Immature natural killer cell (primary cell): Measurements from ENCODE around the gene MPP2. TPM values are rescaled to one million over a fixed set of nuclear protein-coding genes. Genes with fewer than 3 reads are reported as not detected.

Source experiments
- DNase-seq, 3 donors: peaks; one replicate each; pipeline ENCODE4 v3.0.0; 2022; ENCODE audit warnings: mixed read lengths in 1 of 3
- H3K27ac Mint-ChIP-seq, 6 donors: one replicate each; pipeline ENCODE4 v1.8.0; 2020; ENCODE audit warnings: mixed read lengths in 6 of 6, mild to moderate bottlenecking in 5 of 6, inconsistent platforms in 4 of 6, moderate library complexity in 3 of 6
- H3K27me3 Mint-ChIP-seq, 3 donors: one replicate each; pipeline ENCODE4 v1.8.0; 2020 to 2021; ENCODE audit warnings: low read depth in 3 of 3, mild to moderate bottlenecking in 3 of 3, mixed read lengths in 3 of 3, moderate library complexity in 3 of 3, inconsistent platforms in 1 of 3
- H3K36me3 Mint-ChIP-seq, 3 donors: one replicate each; pipeline ENCODE4 v1.8.0; 2020; ENCODE audit warnings: mixed read lengths in 3 of 3, inconsistent platforms in 2 of 3, mild to moderate bottlenecking in 2 of 3
- H3K4me1 Mint-ChIP-seq, 2 donors: one replicate each; pipeline ENCODE4 v1.8.0; 2020; ENCODE audit warnings: inconsistent platforms in 2 of 2, mild to moderate bottlenecking in 2 of 2, mixed read lengths in 2 of 2, moderate library complexity in 1 of 2
- H3K4me3 Mint-ChIP-seq, 5 donors: one replicate each; pipeline ENCODE4 v1.8.0; 2020; ENCODE audit warnings: mild to moderate bottlenecking in 5 of 5, mixed read lengths in 5 of 5, inconsistent platforms in 3 of 5, moderate library complexity in 3 of 5
- H3K9me3 Mint-ChIP-seq, 6 donors: one replicate each; pipeline ENCODE4 v1.8.0; 2020; ENCODE audit warnings: mild to moderate bottlenecking in 6 of 6, mixed read lengths in 6 of 6, inconsistent platforms in 4 of 6, moderate library complexity in 3 of 6
- polyA plus RNA-seq, 3 donors: library from polyadenylated mRNA; unstranded; fragments of 300-500 nt; fragmentation: Illumina TruSeq; gene quantifications; one replicate each; pipeline ENCODE4 v1.2.3, GENCODE V29; 2021

Gene MPP2
- polyA plus RNA-seq, 3 donors from 2014 or later: 0.55 TPM; not detected in 2

DNA sequence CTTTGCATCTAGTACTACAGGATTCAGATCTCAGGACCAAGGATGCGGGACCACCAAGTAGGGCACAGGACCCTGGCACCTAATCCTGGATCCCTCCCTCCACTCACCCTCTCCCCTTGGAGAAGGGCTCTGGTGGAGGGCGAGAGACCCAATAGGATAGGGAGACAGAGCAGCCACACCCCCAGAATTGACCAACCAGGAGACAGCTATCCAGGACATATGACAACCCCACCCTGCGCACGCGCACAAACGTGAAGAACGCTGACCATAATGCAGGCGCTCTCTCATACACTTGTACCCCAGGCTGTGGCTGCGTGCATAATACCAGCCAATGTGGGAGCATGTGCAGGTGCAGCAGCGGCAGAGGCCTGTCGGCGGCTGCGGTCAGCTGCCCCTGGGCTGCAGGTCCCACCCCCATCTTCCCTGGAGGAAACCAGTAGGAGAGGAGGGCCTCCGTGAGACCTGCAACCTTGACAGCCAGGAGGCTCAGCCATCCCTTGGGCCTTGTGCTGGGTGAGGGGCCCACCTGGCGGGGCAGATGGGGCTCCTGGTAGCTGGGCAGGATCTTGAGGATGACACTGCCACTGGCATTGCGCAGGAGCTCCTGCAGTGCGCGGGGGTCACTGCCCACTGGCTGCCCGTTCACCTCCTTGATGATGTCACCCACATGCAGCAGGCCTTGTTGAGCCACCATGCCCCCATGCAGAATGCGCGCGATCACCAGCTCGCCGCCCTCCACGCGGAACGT, 25.4 kb downstream of the MPP2 start:
- no peak for DNase-seq
- Mint-ChIP-seq H3K27ac (no peak overlapping the region), H3K27me3 (peaks cover 0 to 6% (median 5%) of the 10 kb centered on the region in 3 donors), H3K4me1 (no peaks in the 10 kb centered on the region), H3K36me3 (no peaks in the 10 kb centered on the region), H3K9me3 (no peaks in the 10 kb centered on the region), H3K4me3 (no peak overlapping the region)

DNA sequence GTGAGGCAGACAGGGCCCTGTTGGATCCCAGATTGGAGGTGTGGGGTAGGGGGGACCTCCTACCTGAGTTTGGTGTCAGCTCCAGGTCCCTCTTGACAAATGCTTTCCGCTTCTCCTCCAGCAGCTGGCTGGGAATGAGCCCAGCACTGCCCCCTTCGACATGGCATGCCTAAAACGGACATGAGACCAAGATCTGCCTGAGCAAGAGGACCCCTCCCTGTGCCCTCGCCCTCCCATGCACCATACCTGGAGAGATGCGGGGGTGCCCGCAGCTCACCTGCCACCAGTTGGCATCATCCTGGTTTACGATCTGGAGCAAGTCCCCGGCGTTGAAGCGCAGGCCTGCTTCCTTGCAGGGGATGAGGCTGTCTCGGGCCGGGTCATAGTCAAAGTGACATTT, 26.2 kb downstream of the MPP2 start:
- Mint-ChIP-seq H3K9me3 (no peaks in the 10 kb centered on the region), H3K4me1 (no peaks in the 10 kb centered on the region), H3K27me3 (peaks cover 0 to 5% (median 2%) of the 10 kb centered on the region in 3 donors), H3K36me3 (no peaks in the 10 kb centered on the region), H3K27ac (no peak overlapping the region), H3K4me3 (no peak overlapping the region)
- DNase-seq: no peak

DNA sequence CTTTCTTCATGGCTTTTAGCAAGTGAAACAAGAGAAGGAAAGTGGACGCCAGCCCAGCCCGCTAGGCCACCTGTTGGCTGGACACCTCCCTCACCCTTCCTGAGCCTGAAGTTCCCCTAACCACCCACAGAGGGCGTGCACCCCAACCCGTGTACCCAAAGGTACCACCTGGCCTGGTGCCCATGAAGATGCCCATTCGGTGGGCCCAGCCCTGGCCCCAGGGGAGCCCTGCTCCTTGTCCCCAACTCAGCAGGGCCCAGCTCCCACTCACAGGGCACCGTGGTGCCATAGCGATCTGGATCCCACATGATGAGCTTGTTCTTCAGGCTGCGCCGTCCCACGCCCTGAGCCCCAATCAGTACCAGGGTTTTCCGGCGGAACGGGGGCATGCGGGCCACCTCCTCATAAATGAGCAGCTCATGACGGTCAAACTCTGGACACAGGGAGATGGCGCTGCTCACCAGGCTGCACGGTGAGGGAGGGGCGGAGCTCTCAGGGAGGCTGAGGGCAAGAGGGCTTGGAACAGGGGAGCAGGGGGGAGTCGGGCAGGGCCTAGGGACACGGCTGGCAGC, 26.8 kb downstream of the MPP2 start:
- Mint-ChIP-seq H3K27me3 (peaks cover 0 to 5% (median 2%) of the 10 kb centered on the region in 3 donors), H3K9me3 (no peaks in the 10 kb centered on the region), H3K4me3 (no peak overlapping the region), H3K4me1 (no peaks in the 10 kb centered on the region), H3K36me3 (no peaks in the 10 kb centered on the region), H3K27ac (no peak overlapping the region)
- DNase-seq: peak in 1 of 3 donors; percentile 18

DNA sequence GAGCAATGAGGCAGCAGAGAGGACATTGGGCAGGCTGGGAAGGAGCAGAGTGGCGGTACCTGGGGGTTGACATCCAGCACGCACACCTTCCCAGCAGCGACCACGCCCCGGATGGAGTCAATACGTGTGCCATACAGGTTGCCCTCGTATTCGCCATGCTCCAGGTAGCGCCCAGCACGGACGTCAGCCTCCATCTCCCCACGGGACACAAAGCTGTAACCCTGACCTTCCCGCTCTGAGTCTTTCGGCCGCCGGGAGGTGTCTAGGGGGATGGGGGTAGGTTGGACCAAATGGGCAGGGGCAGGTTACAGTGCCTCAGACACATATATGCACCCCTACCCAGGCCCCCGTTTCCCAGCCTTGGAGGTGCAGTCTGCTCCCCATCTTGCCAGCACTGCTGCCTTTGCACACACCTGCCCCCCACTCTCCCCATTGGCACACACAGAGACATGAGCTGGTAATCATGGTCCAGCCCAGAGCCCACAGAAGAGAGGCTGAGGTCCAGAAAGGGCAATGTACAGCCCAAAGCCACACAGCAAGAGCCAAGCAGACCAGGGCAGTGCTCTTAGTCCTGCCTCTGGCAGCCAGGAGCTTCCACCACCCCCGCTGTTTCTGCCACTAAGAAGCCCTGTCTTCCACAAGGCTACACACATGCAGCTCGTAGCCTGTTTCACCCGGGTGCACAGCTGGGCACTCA, 27.5 kb downstream of the MPP2 start:
- no peaks in the 10 kb centered on the region for H3K4me1 Mint-ChIP-seq
- H3K4me3 Mint-ChIP-seq: no peak overlapping the region
- no peaks in the 10 kb centered on the region for H3K9me3 Mint-ChIP-seq
- no peaks in the 10 kb centered on the region for H3K36me3 Mint-ChIP-seq
- DNase-seq: no peak
- H3K27ac Mint-ChIP-seq: no peak overlapping the region
- peaks cover 0 to 6% (median 0%) of the 10 kb centered on the region in 3 donors for H3K27me3 Mint-ChIP-seq

DNA sequence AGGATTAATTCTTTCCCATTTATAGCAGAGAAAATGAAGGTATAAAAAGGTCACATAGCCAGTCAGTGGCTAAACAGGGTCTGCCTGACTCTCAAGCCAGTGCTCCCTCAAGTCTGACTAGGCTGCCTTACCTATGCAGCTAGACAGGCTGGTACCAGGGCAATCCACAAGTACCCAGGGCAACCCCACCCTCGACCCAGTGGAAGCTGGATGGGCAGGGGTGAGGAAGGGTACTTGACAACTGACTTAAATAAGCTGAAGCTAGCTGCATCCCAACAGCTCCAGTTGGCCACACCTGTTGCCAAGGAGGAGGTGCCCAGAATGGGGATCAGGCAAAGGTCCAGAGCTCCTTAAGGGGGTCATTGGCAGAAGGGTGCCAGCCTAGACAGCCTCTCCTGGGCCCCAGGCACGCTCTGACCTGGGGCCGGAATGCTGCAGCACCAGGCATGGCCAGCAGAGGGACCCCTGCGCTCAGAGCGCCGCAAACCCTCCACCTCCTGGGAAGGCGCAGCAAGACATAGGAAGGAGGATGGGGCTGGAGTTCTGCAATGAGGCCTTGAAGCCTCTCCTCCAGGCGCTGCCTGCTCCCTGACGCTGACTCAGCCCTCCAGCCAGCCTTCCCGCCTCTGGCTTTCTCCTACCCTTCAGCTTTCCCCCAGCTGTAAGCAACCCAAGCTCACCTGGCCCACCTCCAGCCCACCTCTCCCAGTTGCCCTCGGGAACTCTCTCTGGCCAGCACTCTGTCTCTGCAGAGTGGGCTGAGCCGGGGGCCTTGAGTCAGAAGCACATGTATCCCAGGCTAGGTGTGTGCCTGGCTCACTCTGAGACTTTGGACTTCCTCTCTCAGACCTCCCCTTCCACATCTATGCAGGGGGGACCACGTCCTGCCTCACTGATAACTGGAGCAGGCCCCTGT, 28.8 kb downstream of the MPP2 start:
- Mint-ChIP-seq H3K4me3 (no peak overlapping the region), H3K27me3 (peaks cover 0 to 5% (median 0%) of the 10 kb centered on the region in 3 donors), H3K4me1 (no peaks in the 10 kb centered on the region), H3K27ac (no peak overlapping the region), H3K9me3 (no peaks in the 10 kb centered on the region), H3K36me3 (no peaks in the 10 kb centered on the region)
- DNase-seq: peak; percentile 36 to 42 (median 40)

DNA sequence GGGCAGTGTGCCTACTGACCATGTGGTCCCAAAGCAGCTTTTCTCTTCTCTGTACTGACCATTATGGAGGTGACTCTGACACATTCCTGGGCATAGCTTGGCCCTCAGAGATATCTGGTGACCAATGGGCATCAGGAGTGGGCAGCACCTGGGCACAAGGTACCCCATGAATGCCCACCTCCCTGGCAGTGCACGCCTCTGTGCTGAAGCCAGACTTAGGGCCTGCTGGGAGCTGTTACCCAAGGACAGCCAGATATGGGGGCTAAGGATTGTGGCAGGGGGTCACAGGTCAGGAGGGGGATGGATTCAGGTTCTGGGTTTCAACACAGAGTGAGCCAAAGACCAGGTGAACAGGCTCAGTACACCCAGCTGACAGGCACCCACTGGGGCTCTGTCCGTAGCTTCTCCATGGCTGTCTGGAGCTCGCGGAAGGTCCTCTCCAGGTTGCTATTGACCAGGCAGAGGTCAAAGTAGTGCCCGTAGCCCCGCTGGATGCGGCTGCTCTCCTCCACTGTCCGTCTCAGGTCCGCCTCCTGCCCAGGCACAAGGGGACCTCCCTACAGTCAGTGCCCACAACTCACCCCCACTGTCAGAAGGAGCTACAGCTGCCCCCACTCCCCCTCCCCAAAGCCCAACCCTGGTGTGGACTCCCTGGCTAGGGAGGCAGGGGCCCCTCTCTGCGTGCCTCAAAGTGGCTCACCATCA, 29.7 kb downstream of the MPP2 start:
- H3K27me3 Mint-ChIP-seq: peaks cover 0 to 4% (median 0%) of the 10 kb centered on the region in 3 donors
- H3K36me3 Mint-ChIP-seq: no peaks in the 10 kb centered on the region

DNA sequence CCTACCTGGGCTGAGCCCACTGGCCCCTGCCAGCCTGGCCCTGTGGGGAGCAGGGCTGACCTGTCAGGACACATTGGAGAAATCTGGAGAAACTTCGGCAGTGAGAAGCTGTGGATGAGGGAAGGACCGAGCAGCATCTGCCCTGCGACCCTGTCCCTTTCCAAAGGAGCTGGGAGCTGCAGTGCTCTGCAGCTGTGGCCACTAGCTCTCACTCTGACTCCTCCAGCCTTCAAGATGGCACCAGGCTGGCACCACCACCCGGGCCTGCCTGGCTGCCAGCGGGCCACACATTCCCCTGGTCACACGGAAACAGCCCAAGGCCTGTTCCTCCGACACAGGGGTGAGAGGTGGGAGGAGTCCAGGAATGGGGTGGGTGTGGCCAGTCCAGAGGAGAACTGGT, 30.3 kb downstream of the MPP2 start:
- Mint-ChIP-seq H3K9me3 (no peaks in the 10 kb centered on the region), H3K36me3 (no peaks in the 10 kb centered on the region), H3K4me3 (no peak overlapping the region), H3K4me1 (no peaks in the 10 kb centered on the region), H3K27ac (no peak overlapping the region), H3K27me3 (peaks cover 0 to 6% (median 4%) of the 10 kb centered on the region in 3 donors)
- DNase-seq: no peak

More for the DNA sequence above, 29.7 kb downstream of the MPP2 start:
- no peak for DNase-seq
- Mint-ChIP-seq H3K27ac (no peak overlapping the region), H3K9me3 (no peaks in the 10 kb centered on the region), H3K4me1 (no peaks in the 10 kb centered on the region), H3K4me3 (no peak overlapping the region)

DNA sequence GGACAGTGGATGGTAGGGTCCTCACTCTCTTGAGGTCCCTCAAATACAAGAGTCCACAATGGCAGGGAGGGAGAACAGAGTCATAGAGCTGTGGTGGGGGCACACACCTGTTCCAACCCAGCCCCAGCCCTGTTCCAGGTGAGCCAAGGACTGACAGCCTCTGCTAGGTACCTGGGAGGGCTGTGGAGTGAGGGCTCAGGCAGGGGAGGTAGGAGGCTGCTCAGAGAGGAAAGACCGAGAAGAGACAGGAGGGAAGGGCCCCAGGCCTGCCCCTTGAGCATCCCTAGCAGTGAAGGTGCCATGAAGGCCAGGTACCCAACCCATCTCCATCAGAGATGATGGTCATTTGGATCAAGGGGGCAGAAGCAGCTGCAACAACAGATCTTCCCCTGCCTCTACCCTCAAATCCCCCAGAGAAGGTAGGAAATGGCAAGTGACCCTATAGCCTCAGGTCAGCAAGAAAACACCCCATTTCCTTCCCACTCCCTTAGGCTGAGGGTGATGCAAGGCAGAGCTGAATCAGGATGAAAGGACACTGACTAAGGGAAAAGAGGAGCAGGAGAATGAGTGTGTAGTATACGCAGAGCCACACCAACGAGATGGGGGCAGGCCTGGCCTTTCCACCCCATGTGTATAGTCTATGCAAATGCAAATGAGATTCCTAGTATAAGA, 31.7 kb downstream of the MPP2 start:
- Mint-ChIP-seq H3K9me3 (no peaks in the 10 kb centered on the region), H3K4me3 (no peak overlapping the region), H3K4me1 (no peaks in the 10 kb centered on the region), H3K27me3 (peaks cover 0 to 6% (median 4%) of the 10 kb centered on the region in 3 donors), H3K27ac (no peak overlapping the region), H3K36me3 (no peaks in the 10 kb centered on the region)
- no peak for DNase-seq

DNA sequence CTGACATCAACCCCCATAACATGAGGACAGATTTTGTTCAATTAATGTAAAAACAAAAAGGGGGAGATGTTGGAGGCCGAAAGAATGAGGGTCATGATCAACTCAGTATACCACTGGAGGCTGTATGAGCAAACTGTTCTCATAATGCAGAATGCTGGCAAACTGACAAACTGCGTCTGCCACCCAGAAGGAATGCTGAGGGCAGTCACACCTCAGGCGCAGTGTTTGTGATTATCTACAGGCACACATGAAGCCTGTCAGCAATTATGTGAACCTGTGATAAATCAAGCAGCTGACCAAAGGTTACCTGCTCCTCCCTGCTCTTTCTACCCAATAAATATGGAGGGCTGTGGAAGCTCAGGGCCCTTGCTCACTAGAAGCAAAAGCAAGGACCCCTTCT, 33.0 kb downstream of the MPP2 start:
- Mint-ChIP-seq H3K27me3 (peaks cover 2 to 9% (median 6%) of the 10 kb centered on the region in 3 donors), H3K4me3 (no peak overlapping the region), H3K27ac (no peak overlapping the region), H3K36me3 (no peaks in the 10 kb centered on the region), H3K9me3 (no peaks in the 10 kb centered on the region), H3K4me1 (no peaks in the 10 kb centered on the region)
- no peak for DNase-seq

DNA sequence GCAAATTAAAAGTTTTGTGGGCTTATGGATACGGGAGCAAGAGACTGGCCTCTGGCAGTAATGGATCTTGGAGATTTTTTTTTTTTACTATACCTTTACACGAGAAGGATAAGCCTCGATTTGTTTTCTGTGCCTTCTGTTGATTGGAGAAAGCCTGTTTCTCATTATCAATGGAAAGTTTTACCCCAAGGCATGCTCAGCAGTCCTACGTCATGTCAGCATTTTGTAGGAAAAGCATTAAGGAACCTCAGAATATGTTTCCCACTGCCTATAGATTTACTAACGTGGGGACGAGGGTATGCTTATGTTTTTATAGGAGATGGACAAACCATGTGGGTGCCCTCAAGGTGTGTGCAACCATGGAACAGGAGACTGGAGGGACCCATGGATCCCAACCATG, 33.5 kb downstream of the MPP2 start:
- no peaks in the 10 kb centered on the region for H3K36me3 Mint-ChIP-seq
- no peak overlapping the region for H3K27ac Mint-ChIP-seq
- H3K4me3 Mint-ChIP-seq: no peak overlapping the region
- no peak for DNase-seq
- no peaks in the 10 kb centered on the region for H3K4me1 Mint-ChIP-seq
- no peaks in the 10 kb centered on the region for H3K9me3 Mint-ChIP-seq
- peaks cover 2 to 9% (median 6%) of the 10 kb centered on the region in 3 donors for H3K27me3 Mint-ChIP-seq

DNA sequence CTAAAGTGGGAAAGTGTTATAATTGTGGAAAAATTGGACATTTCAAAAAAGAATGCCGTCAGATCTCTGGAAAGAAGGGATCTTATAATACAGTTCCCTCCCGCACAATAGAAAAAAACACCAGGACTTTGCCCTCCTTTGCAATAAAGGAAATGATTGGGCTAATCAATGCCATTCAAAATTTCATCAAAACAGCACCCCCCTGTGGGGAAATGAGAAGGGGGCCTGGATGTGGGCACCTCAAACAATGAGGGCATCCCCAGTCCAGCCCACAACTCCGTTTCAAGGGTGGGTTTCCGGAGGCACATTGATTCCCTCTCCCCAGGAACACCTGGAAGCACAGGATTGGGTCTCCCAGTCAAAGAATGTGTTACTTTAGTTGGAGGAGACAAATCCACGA, 34.2 kb downstream of the MPP2 start:
- DNase-seq: no peak
- Mint-ChIP-seq H3K4me3 (no peak overlapping the region), H3K36me3 (no peaks in the 10 kb centered on the region), H3K27me3 (peaks cover 3 to 10% (median 10%) of the 10 kb centered on the region in 3 donors), H3K4me1 (no peaks in the 10 kb centered on the region), H3K9me3 (no peaks in the 10 kb centered on the region), H3K27ac (no peak overlapping the region)

DNA sequence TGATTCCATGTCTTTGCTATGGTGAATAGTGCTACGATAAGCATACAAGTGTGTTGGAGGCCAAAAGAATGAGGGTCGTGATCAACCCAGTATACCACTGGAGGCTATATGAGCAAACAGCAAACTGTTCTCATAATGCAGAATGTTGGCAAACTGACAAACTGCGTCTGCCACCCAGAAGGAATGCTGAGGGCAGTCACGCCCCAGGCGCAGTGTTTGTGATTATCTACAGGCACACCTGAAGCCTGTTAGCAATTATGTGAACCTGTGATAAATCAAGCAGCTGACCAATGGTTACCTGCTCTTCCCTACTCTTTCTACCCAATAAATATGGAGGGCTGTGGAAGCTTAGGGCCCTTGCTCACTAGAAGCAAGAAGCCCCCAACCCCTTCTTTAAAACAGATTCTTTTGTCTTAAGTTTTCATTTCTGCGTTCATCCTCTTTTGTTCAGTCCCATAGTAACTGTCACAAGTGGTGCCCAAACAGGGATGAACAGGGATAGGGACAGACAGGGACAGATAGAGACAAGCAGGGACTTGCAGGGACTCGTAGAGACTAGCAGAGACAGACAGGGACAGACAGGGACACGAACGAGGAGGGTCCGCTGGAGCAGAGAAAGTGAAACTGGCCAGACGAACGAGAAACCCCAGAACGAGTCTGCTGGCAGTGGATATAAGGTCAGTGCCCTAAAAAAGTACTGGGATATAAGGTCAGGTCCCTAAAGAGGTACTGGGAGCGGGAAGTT, 35.2 kb downstream of the MPP2 start:
- H3K27me3 Mint-ChIP-seq: peaks cover 3 to 10% (median 10%) of the 10 kb centered on the region in 3 donors
- no peak overlapping the region for H3K27ac Mint-ChIP-seq
- H3K36me3 Mint-ChIP-seq: no peaks in the 10 kb centered on the region
- no peak overlapping the region for H3K4me3 Mint-ChIP-seq
- no peaks in the 10 kb centered on the region for H3K4me1 Mint-ChIP-seq
- no peak for DNase-seq
- H3K9me3 Mint-ChIP-seq: no peaks in the 10 kb centered on the region
